Fibroblast of lung (primary cell): ENCODE data around the gene KIAA1671. TPM values are rescaled to one million over a fixed set of nuclear protein-coding genes. Genes with fewer than 3 reads are reported as not detected.

ENCODE experiments used
- DNase-seq, 2 donors: peaks; one replicate each; pipeline versions ENCODE4 v3.0.0 to v3.0.0-alpha.2; 2010; ENCODE audit warnings: low read depth in 2 of 2
- H2AFZ ChIP-seq: 2 replicates; pipeline ENCODE4 v1.5.1; 2012; ENCODE audit warnings: low read length, control low read depth, inconsistent platforms
- H3K27ac ChIP-seq: 2 replicates; pipeline ENCODE4 v1.5.1; 2011; ENCODE audit warnings: low read length, control low read depth; ENCODE audit not compliant: insufficient read depth
- H3K27me3 ChIP-seq: 2 replicates; pipeline ENCODE4 v1.5.1; 2011; ENCODE audit warnings: mild to moderate bottlenecking, low read length; ENCODE audit not compliant: control insufficient read depth, insufficient read depth
- H3K36me3 ChIP-seq: 2 replicates; pipeline ENCODE4 v1.5.1; 2011; ENCODE audit warnings: low read length; ENCODE audit not compliant: control insufficient read depth, insufficient read depth
- H3K4me1 ChIP-seq: 2 replicates; pipeline ENCODE4 v1.5.1; 2011; ENCODE audit warnings: low read length; ENCODE audit not compliant: control insufficient read depth, insufficient read depth; ENCODE audit errors: extremely low read depth
- H3K4me2 ChIP-seq: 2 replicates; pipeline ENCODE4 v1.5.1; 2011; ENCODE audit warnings: low read length, control low read depth; ENCODE audit not compliant: insufficient read depth; ENCODE audit errors: extremely low read depth
- H3K4me3 ChIP-seq, 4 experiments: fragments of 200-600 bp in 1 of 4; sonication (generic) in 1 of 4; replicated peaks in 1 of 4; 2 replicates each; pipeline ENCODE4 v1.5.1; 2011 to 2016; ENCODE audit warnings: low read length in 4 of 4, low read depth in 3 of 4, mild to moderate bottlenecking in 3 of 4, control low read depth in 2 of 4, inconsistent platforms in 1 of 4, mixed read lengths in 1 of 4; ENCODE audit not compliant: insufficient read depth in 1 of 4; ENCODE audit errors: control extremely low read depth in 1 of 4
- H3K79me2 ChIP-seq: 2 replicates; pipeline ENCODE4 v1.5.1; 2012; ENCODE audit warnings: mild to moderate bottlenecking, low read length, inconsistent platforms; ENCODE audit not compliant: control insufficient read depth, insufficient read depth
- H3K9ac ChIP-seq: 2 replicates; pipeline ENCODE4 v1.5.1; 2011; ENCODE audit warnings: mild to moderate bottlenecking, low read length, control low read depth; ENCODE audit not compliant: insufficient read depth
- H3K9me3 ChIP-seq: 2 replicates; pipeline ENCODE4 v1.5.1; 2012; ENCODE audit warnings: low read depth, low read length; ENCODE audit not compliant: control insufficient read depth, insufficient read depth
- H4K20me1 ChIP-seq: 2 replicates; pipeline ENCODE4 v1.5.1; 2011; ENCODE audit warnings: low read length; ENCODE audit not compliant: control insufficient read depth, insufficient read depth; ENCODE audit errors: extremely low read depth
- EZH2 ChIP-seq: IDR thresholded peaks from 2 replicates; pipeline ENCODE4 v1.5.1; 2012; ENCODE audit warnings: low read length, control low read depth, mild to moderate bottlenecking; ENCODE audit errors: missing control alignments
- polyA plus RNA-seq, 2 donors: library from polyadenylated mRNA; depleted of rRNA in 1 of 2; stranded (reverse) in 1 of 2; unstranded in 1 of 2; fragments of >200 nt; gene quantifications; 2 replicates each; pipeline ENCODE4 v1.2.1, GENCODE V29; 2011 to 2012; ENCODE audit warnings: missing spikeins in 1 of 2
- total RNA-seq: library from RNA; depleted of rRNA; stranded (reverse); fragments of >200 nt; gene quantifications from 2 replicates; pipeline ENCODE4 v1.2.1, GENCODE V29; 2014
- TF ChIP-seq, protein P1 (sequence below), 2 donors: IDR thresholded peaks in 1 of 2; conservative IDR thresholded peaks in 1 of 2; 1 replicate in 1 of 2; 2 replicates in 1 of 2; pipeline ENCODE4 v1.5.1; 2011 to 2012; ENCODE audit warnings: low read length in 2 of 2, control low read depth in 1 of 2, inconsistent platforms in 1 of 2, low read depth in 1 of 2, mild to moderate bottlenecking in 1 of 2

The KIAA1671 gene
- total and polyA plus RNA-seq, 2 donors (not counting 1 experiment from before 2014, with no cell fraction given), result 0.34 to 1.3 TPM

DNA sequence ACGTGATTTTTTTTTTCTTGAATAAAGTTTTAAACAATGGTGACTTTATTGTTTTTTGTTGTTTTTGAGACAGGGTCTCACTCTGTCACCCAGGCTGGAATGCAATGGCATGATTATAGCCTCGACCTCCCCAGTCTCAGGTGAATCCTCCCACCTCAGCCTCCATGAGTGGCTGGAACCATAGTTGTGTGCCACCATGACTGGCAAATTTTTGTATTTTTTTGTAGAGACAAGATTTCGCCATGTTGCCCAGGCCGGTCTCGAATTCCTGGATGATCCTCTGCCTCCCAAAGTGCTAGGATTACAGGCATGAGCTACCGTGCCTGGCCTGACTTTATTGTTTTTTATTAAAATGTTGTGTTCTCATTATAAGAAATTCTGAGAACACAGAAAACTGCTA lies 235.0 kb downstream of the KIAA1671 start:
- TF ChIP-seq, protein P1, sequence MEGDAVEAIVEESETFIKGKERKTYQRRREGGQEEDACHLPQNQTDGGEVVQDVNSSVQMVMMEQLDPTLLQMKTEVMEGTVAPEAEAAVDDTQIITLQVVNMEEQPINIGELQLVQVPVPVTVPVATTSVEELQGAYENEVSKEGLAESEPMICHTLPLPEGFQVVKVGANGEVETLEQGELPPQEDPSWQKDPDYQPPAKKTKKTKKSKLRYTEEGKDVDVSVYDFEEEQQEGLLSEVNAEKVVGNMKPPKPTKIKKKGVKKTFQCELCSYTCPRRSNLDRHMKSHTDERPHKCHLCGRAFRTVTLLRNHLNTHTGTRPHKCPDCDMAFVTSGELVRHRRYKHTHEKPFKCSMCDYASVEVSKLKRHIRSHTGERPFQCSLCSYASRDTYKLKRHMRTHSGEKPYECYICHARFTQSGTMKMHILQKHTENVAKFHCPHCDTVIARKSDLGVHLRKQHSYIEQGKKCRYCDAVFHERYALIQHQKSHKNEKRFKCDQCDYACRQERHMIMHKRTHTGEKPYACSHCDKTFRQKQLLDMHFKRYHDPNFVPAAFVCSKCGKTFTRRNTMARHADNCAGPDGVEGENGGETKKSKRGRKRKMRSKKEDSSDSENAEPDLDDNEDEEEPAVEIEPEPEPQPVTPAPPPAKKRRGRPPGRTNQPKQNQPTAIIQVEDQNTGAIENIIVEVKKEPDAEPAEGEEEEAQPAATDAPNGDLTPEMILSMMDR (conservative IDR thresholded peaks at IDR 0.05 in 1 of 2, IDR thresholded peaks at IDR 0.05 in 1 of 2; ENCODE audit: low read depth in 1 of 2, low read length in 2 of 2), result no peak
- no peak for TF ChIP-seq EZH2
- Histone ChIP-seq H3K27ac (no peak overlapping the region), H4K20me1 (no peaks in the 10 kb centered on the region), H3K4me3 (no peak overlapping the region), H3K27me3 (no peaks in the 10 kb centered on the region), H3K79me2 (no peaks in the 10 kb centered on the region), H3K9me3 (no peaks in the 10 kb centered on the region), H3K4me2 (no peak overlapping the region), H2AFZ (no peak overlapping the region), H3K9ac (no peak overlapping the region), H3K4me1 (no peaks in the 10 kb centered on the region), H3K36me3 (no peaks in the 10 kb centered on the region)
- DNase-seq, result no peak

DNA sequence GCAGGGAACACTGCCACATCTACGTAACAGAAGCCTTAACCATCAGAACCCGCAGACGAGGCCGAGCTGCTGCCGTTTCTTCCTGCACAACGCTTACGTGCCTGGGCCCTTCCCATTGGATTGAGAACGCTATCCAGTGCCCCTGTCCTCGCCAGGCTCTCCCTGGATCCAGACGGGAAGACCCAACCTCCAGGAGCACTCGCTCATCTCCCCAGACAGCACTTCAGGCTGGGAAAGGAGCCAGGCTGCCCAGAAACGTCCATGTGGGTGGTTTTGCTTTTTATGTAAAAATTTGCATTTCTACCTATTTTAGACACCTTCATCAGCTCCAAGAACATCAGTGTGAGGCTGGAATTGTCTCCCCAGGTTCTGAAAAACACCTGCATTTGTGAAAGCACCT lies 239.9 kb downstream of the KIAA1671 start:
- H4K20me1 ChIP-seq, result no peaks in the 10 kb centered on the region

DNA sequence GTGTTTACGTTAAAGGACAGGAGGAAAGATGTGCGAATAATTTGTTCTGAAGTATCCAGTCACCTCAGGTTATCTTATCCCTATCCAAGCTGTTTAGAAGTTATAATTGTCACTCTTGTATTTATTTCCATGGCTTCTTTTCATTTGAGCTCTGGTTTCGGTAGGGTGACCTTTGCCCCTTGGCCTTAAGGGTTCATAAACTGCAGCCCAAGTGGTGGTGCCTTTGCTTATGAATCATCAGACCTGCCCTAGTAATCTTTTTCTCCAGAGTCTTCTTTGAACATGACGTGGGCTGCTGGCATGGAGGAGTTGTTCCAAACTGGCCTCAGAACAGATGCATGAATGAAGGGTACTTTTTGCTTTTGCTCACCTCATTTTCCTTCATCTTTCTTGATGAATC lies 240.6 kb downstream of the KIAA1671 start:
- H3K36me3 ChIP-seq, result no peaks in the 10 kb centered on the region
- no peaks in the 10 kb centered on the region for H3K4me1 ChIP-seq
- no peak overlapping the region for H2AFZ ChIP-seq
- no peaks in the 10 kb centered on the region for H3K27me3 ChIP-seq
- DNase-seq, result no peak
- H3K27ac ChIP-seq, result no peak overlapping the region
- no peak for TF ChIP-seq EZH2
- TF ChIP-seq, protein P1 (conservative IDR thresholded peaks at IDR 0.05 in 1 of 2, IDR thresholded peaks at IDR 0.05 in 1 of 2; ENCODE audit: low read depth in 1 of 2, low read length in 2 of 2), result no peak
- no peaks in the 10 kb centered on the region for H3K79me2 ChIP-seq
- no peak overlapping the region for H3K4me3 ChIP-seq
- no peak overlapping the region for H3K9ac ChIP-seq
- H4K20me1 ChIP-seq, result no peaks in the 10 kb centered on the region
- no peaks in the 10 kb centered on the region for H3K9me3 ChIP-seq
- H3K4me2 ChIP-seq, result no peak overlapping the region

More for the DNA sequence above, 239.9 kb downstream of the KIAA1671 start:
- H3K27me3 ChIP-seq, result no peaks in the 10 kb centered on the region
- H3K9ac ChIP-seq, result no peak overlapping the region
- no peaks in the 10 kb centered on the region for H3K79me2 ChIP-seq
- H3K4me3 ChIP-seq, result no peak overlapping the region
- no peak overlapping the region for H2AFZ ChIP-seq
- H3K4me1 ChIP-seq, result no peaks in the 10 kb centered on the region
- TF ChIP-seq EZH2, result no peak
- TF ChIP-seq, protein P1 (conservative IDR thresholded peaks at IDR 0.05 in 1 of 2, IDR thresholded peaks at IDR 0.05 in 1 of 2; ENCODE audit: low read depth in 1 of 2, low read length in 2 of 2), result no peak
- no peak overlapping the region for H3K4me2 ChIP-seq
- no peak overlapping the region for H3K27ac ChIP-seq
- no peak for DNase-seq
- no peaks in the 10 kb centered on the region for H3K9me3 ChIP-seq
- no peaks in the 10 kb centered on the region for H3K36me3 ChIP-seq
